Non-pigmented ciliary epithelial cell (primary cell): ENCODE data around the gene USP25.

ENCODE experiments used
- DNase-seq: peaks from one replicate; pipeline ENCODE4 v3.0.0-alpha.2; 2010; ENCODE audit warnings: low read depth

The USP25 gene

DNA sequence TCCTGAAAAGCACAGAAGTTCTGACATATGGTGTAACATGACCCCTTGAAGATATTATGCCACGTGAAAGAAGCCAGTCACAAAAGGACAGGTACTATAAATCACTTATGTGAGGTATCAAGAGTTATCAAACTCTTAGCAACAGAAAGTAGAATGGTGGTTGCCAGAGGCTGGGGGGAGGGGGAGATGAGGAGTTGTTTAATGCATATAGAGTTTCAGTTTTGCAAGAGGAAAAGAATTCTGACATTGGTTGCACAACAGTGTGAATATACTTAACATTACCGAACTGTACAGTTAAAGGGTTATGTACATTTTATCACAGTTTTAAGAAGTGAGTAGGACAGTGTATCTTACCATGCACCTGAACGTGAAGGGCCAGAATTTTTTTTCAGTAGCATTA lies 80.0 kb downstream of the USP25 start:
- no peak for DNase-seq

DNA sequence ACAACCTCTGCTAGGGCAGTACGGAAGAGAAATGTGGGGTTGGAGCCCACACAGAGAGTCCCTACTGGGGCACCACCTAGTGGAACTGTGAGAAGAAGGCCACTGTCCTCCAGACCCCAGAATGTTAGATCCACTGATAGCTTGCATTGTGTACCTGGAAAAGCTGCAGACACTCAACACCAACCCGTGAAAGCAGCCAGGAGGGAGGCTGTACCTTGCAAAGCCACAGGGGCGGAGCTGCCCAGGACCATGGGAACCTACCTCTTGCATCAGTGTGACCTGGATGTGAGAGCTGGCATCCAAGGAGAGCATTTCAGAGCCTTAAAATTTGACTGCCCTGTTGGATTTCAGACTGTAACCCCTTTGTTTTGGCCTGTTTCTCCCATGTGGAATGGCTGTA lies 85.5 kb downstream of the USP25 start:
- DNase-seq = no peak

DNA sequence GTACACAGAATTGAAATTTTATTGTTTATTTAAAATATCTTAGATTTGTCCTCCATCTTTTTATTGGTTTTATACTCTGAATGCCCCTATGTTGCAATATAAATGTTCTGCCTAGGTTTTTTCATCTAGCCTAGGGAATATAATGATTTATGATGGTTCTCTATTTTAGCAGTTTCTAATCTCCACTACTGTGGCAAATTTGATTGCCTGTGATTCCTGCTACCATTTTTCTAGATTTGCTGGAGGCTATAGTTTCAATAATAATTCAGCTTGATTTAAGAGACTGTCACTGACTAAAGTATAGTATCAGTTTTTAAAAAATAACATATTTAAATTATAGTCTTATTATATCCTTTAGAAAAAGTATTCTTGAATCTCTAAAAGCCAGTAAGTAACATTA lies 90.5 kb downstream of the USP25 start:
- DNase-seq = no peak

DNA sequence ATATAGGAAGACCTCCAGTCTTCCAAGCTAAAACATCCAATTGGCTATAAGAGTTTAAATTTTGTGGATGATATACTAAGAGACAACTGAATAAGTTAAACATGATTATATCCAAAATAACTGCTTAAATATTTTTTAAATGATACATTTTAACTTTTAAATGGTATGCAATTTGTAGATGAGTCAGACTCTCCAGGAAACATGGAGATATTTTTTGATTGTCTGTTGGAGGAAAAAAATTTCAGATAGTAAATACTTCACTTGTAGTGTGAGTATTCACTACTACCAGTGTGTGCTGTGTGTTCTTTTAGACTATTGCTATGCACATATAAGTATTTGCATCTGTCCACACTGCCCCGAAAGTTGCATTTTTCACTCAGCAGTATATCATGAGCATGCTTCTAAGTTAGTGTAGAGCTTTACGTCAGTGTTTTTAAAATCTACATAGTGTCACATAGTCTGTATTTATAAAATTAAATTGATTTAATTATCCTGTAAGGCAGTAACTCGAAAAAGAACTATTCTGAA lies 91.1 kb downstream of the USP25 start:
- DNase-seq = no peak

DNA sequence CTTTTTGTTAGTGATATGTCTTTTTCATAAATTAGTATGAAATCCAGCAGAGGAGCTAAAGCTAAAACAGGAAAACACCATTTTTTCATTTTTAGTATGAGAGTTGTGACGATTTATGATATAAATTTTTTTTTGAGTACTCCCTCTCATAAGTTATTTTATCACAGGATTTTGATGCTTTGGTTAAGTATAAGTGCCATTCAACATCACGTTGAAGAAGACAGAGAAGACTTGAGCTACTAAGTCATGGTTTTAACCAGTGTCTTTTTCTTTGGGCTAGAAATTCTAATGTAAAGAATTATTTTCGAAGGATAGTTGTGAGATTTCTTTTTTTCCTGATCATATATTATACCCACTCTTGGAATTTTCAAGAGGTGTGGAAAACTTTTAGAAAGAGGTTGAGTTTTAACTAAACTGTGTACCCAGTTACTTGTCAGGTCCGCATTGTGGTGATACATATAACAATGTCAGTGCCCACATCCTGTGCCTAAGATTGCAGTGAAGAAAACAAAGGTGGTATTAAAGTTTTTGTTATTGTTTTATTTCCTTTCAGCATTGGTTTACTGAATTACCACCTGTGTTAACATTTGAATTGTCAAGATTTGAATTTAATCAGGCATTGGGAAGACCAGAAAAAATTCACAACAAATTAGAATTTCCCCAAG lies 93.8 kb downstream of the USP25 start:
- no peak for DNase-seq

DNA sequence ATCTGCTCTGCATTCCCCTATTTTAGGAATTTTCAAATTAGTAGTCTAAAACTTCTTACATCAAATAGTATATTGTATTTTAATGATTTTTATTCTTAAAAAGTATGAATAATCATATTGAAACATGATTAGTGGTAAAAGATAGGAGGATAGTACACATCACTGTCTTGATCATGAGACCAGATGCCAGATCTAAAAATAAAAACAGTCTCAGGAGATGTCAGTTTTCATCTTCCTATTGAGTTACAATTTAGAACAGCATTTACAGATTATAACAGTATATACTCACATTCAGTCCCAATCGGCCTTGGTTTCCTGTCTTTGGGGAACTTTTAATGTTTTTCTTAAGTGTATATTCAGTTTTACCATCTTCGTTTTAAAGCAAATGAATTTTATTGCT lies 95.9 kb downstream of the USP25 start:
- no peak for DNase-seq

DNA sequence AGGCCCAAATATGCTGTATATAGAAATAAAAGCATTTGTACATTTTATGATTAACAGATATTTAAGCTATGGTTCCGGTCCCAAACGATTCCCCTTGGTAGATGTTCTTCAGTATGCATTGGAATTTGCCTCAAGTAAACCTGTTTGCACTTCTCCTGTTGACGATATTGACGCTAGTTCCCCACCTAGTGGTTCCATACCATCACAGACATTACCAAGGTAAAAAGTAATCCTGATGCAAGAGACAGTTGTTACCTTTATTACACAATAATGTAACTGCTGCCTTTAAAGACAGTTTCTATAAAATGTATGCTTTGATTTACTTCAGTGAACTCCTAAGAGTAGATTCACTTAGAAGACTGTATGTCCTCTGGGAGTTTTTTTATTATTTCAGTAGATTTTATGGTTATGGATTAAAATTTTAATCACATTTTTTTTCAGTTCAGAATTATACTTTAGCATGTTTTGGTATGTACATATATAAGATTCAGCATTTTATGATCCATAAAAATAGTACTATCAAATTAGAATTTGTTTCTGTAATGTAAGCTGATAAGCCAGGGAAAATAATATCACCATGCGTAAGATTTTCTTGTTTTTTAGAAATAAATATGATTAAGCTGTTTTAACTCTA lies 96.5 kb downstream of the USP25 start:
- DNase-seq = no peak

DNA sequence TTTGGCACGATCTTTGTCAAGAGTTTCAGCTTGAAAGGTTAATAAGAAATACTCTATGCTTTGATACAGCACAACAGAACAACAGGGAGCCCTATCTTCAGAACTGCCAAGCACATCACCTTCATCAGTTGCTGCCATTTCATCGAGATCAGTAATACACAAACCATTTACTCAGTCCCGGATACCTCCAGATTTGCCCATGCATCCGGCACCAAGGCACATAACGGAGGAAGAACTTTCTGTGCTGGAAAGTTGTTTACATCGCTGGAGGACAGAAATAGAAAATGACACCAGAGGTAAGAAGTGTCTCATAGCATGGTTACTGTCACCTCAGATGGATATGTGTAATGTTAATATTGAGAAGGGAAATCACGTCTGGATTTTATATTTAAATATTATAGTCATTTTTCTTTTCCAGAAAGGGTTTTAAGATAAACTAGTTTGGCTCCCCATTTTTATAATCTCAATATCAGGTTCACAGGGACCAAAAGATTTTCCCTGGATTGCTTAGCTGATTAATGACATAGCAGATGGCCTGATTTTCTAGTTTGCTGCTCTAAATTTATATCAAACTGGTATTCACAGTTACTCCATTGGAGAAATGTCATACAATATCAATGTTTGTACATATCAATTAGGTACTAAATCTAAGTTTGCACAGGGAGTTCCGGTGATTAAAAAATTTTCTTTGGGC lies 97.3 kb downstream of the USP25 start:
- DNase-seq = no peak

DNA sequence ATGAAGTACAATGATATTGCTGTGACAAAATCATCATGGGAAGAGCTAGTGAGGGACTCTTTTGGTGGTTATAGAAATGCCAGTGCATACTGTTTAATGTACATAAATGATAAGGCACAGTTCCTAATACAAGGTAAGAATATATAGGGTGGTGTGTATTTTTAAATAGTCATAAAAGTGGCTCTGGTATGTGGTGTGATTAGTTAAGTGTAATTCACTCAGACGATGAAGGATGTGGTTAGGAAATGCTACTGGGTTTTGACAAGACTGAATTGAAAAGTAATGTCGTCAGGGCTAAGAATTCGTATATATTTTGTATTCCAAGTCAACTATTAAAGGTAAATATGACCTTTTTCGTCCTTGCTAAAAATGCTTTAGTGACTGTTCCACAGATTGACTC lies 101.7 kb downstream of the USP25 start:
- DNase-seq = no peak

DNA sequence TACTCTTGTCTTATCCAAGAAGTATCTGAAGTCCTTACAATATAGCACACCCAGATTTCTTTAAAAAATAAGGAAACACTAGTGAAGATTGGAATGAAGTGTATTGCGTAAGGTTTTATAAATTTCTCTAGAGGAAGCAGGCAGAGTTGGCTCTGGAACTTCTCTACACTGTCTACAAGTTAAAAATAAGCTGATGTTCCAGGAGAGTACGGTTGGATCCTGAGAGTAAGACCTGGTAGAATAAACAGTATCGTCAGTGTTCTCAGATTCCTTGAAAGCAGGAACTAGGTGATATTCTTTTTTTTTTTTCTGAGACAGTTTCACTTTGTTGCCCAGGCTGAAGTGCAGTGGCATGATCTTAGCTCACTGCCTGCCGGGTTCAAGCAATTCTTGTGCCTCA lies 107.9 kb downstream of the USP25 start:
- DNase-seq = no peak

DNA sequence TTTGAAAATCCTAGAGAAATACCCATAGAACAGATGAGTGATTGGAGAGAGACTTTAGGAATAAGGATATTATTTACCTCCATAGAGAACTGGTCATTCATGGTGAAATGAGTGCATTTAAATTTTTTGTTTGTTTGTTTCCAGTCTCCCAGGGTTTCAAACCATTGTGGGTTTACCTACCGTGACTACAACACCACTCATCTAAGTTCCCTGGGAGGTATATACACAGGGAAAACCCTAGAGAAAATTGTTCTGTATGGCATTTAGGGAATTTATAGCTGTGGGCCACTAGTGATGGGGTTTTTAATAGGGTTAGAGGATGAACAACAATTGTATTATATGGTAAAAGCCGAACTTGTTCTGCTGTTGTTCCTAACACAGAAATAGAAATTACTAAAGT lies 109.2 kb downstream of the USP25 start:
- DNase-seq = no peak

DNA sequence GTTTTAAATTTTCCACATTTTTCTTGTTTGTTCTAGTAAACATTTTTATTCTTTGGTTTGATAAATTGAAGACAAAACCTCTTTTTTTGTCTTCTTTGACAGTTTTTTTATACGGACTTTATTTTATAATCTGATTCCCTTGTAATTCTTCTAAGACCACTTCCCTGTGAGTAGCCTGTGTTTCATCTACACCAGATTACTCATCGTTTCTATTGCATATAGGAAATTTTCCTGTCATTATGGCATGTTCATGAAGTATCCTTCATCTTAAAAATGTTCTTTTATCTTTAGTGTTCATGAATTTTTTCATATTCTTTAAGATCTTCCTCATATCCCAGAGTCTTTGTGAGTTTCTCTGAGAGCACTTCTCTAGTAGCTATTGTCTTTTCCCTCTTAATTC lies 109.8 kb downstream of the USP25 start:
- no peak for DNase-seq

DNA sequence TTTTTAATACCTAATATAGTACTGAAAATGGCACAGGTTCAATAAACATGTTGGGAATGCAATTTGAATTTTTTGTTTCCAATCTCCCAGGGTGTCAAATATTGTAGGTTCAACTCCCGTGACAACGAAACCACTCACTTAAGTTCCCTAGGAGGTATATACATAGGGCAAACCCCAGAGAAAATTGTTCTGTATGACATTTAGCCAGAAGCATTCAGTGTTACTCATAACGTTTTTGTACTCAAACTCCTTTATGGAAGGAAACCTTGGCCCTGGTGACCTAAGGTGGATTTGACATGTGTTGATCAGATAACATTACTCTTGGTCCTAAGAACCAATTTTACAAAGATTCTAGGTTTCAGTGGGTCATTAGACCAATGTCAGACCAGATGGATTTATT lies 110.6 kb downstream of the USP25 start:
- no peak for DNase-seq

DNA sequence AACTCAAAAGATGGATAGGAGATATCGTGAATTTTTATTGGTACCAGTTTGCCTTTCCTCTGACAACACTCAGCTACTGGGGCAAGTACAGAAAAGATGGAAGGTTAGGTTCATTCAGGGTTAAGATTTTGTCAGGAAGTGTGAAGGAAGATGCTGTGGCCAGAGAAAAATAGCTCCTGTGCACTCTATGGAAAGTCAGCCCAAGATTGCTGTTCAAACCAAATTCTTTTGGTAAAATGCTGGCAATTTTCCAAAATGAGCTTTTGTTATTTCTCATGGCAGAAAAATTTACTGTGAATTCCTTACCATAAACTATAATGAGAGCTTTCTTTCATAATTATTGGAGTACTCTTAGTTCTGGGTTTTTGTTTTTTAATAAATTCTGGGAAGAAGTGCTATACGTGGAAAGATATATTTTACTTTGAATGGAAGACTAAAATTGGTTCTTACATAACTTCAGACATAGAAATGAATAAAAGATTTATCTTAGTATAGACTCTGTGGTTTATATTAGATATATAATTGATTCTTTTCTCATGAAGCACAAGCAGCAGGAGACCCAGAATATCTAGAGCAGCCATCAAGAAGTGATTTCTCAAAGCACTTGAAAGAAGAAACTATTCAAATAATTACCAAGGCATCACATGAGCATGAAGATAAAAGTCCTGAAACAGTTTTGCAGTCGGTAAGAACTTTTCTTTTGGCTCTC lies 112.2 kb downstream of the USP25 start:
- DNase-seq = peak; percentile 56

DNA sequence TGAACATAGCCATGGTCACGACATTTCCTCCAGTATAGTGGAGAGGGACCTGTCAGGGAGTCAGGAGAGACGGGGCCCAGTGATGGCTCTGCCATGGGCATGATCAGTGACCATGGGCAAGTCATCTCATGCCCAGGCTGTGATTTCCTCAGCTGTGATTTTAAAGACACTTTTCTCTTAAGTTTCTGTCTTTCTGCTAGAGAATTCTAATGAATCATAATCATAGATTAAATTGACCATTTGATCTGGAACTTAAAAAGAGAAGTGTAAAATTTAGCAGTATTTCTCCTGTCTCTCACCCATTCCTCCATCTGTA lies 112.7 kb downstream of the USP25 start:
- DNase-seq = no peak

DNA sequence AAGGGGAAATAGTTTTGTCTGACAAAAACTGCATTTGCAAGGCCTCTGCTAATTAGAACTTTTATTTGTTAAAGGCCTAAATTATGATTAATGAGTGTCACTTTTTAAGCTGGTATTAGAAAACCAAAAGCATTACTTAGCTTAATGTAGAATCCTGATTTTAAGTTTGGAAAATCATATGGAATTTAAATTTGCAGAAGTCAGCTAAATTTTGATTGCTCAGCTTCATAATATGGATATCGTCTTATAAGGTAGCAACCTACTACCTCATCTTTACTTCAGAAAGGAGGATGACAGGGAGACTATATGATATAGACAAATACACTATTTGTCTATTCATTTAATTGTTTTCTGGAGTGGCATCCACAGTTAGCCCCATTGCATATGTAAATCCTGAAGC lies 114.0 kb downstream of the USP25 start:
- DNase-seq = no peak

DNA sequence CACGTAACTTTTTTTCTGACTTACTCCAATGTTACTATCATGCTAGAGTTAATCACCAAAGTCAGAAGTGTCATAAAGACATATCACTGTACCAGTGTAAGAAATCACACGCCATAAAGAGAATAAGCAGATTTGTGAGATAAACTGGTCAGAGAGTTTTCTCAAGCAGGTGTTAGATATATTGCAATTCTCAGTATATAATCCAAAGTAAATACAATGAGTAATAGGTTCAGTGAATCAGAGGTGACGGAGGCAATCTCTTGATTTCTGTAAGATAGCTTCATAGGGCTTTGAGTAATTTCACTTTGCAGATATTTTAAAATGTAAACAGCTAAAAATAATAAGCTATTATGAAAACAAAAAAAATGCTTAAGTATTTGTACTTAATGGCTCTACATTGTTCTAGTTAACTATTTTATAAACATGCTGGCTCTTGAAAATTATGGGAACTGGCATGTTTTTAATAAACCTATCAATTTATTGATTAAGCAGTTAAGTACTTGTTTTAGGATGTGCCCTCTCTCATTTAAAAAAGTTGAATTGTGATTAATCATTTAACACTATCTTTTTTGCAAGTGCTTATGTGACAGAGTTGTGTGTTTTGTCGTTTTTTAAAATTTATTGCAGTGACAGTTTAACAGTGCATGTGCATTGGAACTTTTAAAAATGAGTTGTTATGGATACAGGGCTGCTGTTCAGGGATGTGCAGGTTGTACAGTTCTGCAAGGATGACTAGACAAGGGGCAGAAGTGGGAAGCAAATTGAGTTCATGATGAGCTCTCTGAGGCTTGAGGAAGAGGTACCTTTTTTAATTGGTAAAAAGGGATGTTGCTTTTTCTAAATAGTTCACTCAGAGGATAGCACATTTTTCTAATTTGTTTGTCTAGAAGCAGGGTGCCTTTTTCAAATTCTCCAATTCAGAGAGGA lies 119.1 kb downstream of the USP25 start:
- DNase-seq = no peak

DNA sequence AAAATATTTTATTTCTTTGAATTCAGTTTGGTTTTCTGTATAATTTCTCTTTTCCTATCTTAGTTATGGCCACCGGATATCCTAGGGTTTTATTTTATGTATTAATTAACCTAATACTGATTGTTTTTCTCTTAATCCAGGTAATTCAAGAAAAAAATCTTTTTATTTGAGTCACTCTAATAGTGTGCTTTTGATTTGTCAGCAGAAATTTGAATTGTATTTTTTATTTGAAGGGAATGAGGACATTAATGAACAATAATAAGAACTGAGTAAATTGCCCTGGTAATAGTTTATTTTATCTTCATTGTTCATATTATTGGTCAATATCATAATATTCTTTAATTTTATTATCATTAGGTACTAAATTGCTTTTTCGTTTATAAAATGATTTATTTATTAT lies 120.1 kb downstream of the USP25 start:
- no peak for DNase-seq

DNA sequence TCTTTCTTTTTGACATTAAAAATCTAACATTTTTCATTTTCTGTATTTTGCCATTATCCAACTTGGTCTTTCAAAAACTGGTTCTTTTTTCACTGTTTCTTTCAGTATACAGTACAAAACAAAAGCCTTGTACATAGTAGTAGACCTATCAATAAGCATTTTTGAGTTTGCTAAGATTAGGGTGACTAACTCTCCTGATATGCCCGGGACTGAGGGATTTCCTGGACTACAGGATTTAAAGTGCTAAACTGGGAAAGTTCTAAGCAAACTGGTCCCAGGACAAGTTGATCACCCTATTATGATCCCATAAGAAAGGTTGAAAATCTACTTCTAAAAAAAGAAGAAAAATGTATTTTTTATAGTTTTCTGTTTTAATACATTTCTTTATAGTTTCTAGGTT lies 120.9 kb downstream of the USP25 start:
- peak; percentile 55 for DNase-seq

DNA sequence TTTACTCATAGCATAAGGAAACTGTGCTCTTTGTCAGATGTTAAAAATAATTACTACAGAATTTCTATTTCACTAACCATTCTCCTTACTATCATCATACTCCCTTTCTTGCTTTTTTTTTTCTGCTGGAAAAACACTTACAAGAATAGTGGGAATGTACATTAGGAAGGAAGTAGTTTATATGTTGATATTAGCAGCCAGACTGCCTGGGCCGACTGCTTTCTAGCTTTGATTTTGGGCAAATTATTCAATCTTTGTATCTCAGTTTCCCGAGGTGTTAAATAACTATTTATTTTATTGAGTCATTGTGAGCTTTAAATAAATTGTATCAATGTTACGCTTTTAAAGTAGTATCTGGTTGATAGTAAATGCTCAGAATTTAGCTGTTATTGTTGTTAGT lies 122.4 kb downstream of the USP25 start:
- no peak for DNase-seq

DNA sequence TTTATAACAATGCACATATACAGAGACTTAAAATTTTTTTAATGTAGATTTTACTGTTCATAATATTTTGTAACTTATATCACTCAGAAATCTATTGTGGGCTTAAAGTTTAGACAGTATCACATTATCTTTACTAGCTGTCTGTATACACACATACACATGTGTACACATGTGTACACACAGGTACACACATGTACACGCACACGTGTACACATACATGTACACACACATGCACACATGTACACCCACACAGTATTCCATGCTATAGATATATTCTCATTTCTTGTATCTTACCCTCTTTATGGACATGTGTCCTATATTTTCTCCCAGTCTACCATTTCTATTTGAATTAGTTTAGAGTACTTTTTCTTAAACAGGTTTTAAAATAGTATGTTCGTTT lies 123.3 kb downstream of the USP25 start:
- DNase-seq = no peak

DNA sequence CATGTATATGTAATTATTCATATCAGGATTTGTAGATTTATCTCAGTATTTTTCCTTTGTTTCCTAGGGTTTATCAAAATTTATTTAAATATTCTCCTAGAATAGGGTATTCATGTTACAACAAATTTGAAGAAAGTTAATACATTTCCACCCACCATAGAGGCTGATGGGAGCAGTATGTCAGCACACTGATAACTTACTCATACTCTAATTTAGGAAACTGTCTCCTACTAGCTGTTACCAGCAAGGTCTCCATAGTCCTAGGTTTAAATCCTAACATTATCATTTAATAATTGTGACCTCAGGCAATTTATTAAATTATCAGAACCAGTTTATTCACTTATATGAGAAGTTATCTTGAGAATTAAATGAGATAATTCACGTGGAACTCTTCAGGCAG lies 127.0 kb downstream of the USP25 start:
- DNase-seq = no peak
